GM21576 (cell line): ENCODE results near the gene GSS.

Source experiments
- ATAC-seq: cut with Tn5 transposase; IDR thresholded peaks from one replicate; pipeline ENCODE4 v1.9.1; 2021; ENCODE audit warnings: mild to moderate bottlenecking, moderate library complexity; ENCODE audit not compliant: unreplicated experiment

Gene GSS

GRCh38 chr20:34978092-34978744 is 22.6 kb upstream of the GSS start:
- ATAC-seq, result no peak

- ATAC-seq, result no peak
These were observed 21.9 kb upstream of the GSS start for GRCh38 chr20:34977365-34978091.

- no peak for ATAC-seq
These were observed 20.7 kb upstream of the GSS start for GRCh38 chr20:34976286-34976685.

- ATAC-seq, result no peak
These were observed 18.6 kb upstream of the GSS start for GRCh38 chr20:34974246-34974645.

GRCh38 chr20:34971561-34972235 is 16.1 kb upstream of the GSS start:
- no peak for ATAC-seq

- no peak for ATAC-seq
These were observed 15.4 kb upstream of the GSS start for GRCh38 chr20:34970846-34971560.

GRCh38 chr20:34970193-34970840 is 14.7 kb upstream of the GSS start:
- no peak for ATAC-seq

- no peak for ATAC-seq
These were observed 12.6 kb upstream of the GSS start for GRCh38 chr20:34968042-34968775.

GRCh38 chr20:34967421-34967820 is 11.8 kb upstream of the GSS start:
- no peak for ATAC-seq

- ATAC-seq, result no peak
These were observed 9.4 kb upstream of the GSS start for GRCh38 chr20:34965051-34965450.

- no peak for ATAC-seq
These were observed 8.9 kb upstream of the GSS start for GRCh38 chr20:34964486-34964885.

GRCh38 chr20:34956751-34957472 is 1.3 kb upstream of the GSS start:
- ATAC-seq, result no peak

- no peak for ATAC-seq
These were observed 444 bp upstream of the GSS start for GRCh38 chr20:34956041-34956458.

GRCh38 chr20:34954904-34955230 is 739 bp downstream of the GSS start:
- ATAC-seq, result no peak

GRCh38 chr20:34953960-34954359 is 1.6 kb downstream of the GSS start:
- ATAC-seq, result no peak

GRCh38 chr20:34952671-34953070 is 2.9 kb downstream of the GSS start:
- no peak for ATAC-seq

GRCh38 chr20:34951652-34952051 is 4.0 kb downstream of the GSS start:
- ATAC-seq, result no peak

- no peak for ATAC-seq
These were observed 4.4 kb downstream of the GSS start for GRCh38 chr20:34951252-34951651.

- no peak for ATAC-seq
These were observed 6.5 kb downstream of the GSS start for GRCh38 chr20:34949120-34949519.

- no peak for ATAC-seq
These were observed 7.6 kb downstream of the GSS start for GRCh38 chr20:34948030-34948429.
